HG03108 (cell line): ENCODE data around the gene GPC4.
"Not testable (repeated sequence)": the region's sequence is repeated elsewhere in the genome, so short reads cannot be mapped to it uniquely, and the experiment has no call there.

ENCODE experiments used
- ATAC-seq: cut with Tn5 transposase; IDR thresholded peaks from one replicate; pipeline ENCODE4 v1.9.1; 2021; ENCODE audit warnings: moderate library complexity; ENCODE audit not compliant: unreplicated experiment

The GPC4 gene

GRCh38 chrX:133369065-133369464 lies 46.2 kb downstream of the GPC4 start:
- no peak for ATAC-seq

GRCh38 chrX:133366735-133367134 lies 48.6 kb downstream of the GPC4 start:
- no peak for ATAC-seq

GRCh38 chrX:133365871-133366611 lies 49.2 kb downstream of the GPC4 start:
- no peak for ATAC-seq

- ATAC-seq: no peak
These were observed 50.4 kb downstream of the GPC4 start for GRCh38 chrX:133364865-133365264.

GRCh38 chrX:133364196-133364595 lies 51.1 kb downstream of the GPC4 start:
- ATAC-seq: no peak

- ATAC-seq: no peak
These were observed 52.8 kb downstream of the GPC4 start for GRCh38 chrX:133362538-133362937.

GRCh38 chrX:133359466-133359865 lies 55.8 kb downstream of the GPC4 start:
- ATAC-seq: no peak

GRCh38 chrX:133353233-133353632 lies 62.1 kb downstream of the GPC4 start:
- ATAC-seq: no peak

- ATAC-seq: no peak
These were observed 64.5 kb downstream of the GPC4 start for GRCh38 chrX:133350751-133351150.

GRCh38 chrX:133346026-133346425 lies 69.3 kb downstream of the GPC4 start:
- ATAC-seq: no peak

GRCh38 chrX:133339566-133339965 lies 75.7 kb downstream of the GPC4 start:
- no peak for ATAC-seq

- no peak for ATAC-seq
These were observed 78.0 kb downstream of the GPC4 start for GRCh38 chrX:133337250-133337649.

- ATAC-seq: no peak
These were observed 80.3 kb downstream of the GPC4 start for GRCh38 chrX:133335027-133335426.

- no peak for ATAC-seq
These were observed 82.0 kb downstream of the GPC4 start for GRCh38 chrX:133333154-133333750.

- no peak for ATAC-seq
These were observed 82.6 kb downstream of the GPC4 start for GRCh38 chrX:133332737-133333136.

GRCh38 chrX:133330956-133331355 lies 84.3 kb downstream of the GPC4 start:
- ATAC-seq: no peak

- ATAC-seq: no peak
These were observed 89.9 kb downstream of the GPC4 start for GRCh38 chrX:133325422-133325821.

GRCh38 chrX:133323431-133323830 lies 91.9 kb downstream of the GPC4 start:
- ATAC-seq: no peak

GRCh38 chrX:133322269-133322668 lies 93.0 kb downstream of the GPC4 start:
- not testable (repeated sequence) for ATAC-seq

- ATAC-seq: no peak
These were observed 93.8 kb downstream of the GPC4 start for GRCh38 chrX:133321451-133321850.

- ATAC-seq: no peak
These were observed 101.0 kb downstream of the GPC4 start for GRCh38 chrX:133314281-133314680.

GRCh38 chrX:133308499-133308897 lies 106.8 kb downstream of the GPC4 start:
- ATAC-seq: no peak
